Spinal cord (tissue), 10 donors: ENCODE results near the gene KRT33A. TPM values are rescaled to one million over a fixed set of nuclear protein-coding genes. Genes with fewer than 3 reads are reported as not detected.
A peak's percentile ranks its signal among the peaks of the same experiment; 100 is the strongest.

Experiments used
- DNase-seq, 6 donors: peaks; one replicate each; pipeline versions ENCODE4 v3.0.0 to v3.0.0-alpha.2; 2013 to 2015; ENCODE audit warnings: low spot score in 6 of 6, low read depth in 4 of 6
- H3K27ac ChIP-seq: one replicate; pipeline ENCODE4 v1.5.1; 2013; ENCODE audit warnings: low read depth, low read length, control low read depth
- H3K27me3 ChIP-seq: one replicate; pipeline ENCODE4 v1.6.1; 2013; ENCODE audit warnings: low read length; ENCODE audit not compliant: control insufficient read depth, insufficient read depth
- H3K36me3 ChIP-seq: one replicate; pipeline ENCODE4 v1.6.1; 2013; ENCODE audit warnings: low read length; ENCODE audit not compliant: control insufficient read depth, insufficient read depth
- H3K4me1 ChIP-seq: one replicate; pipeline ENCODE4 v1.6.1; 2013; ENCODE audit warnings: low read length; ENCODE audit not compliant: control insufficient read depth, insufficient read depth
- H3K4me3 ChIP-seq: one replicate; pipeline ENCODE4 v1.5.1; 2013; ENCODE audit warnings: low read depth, low read length, control low read depth
- H3K9me3 ChIP-seq: one replicate; pipeline ENCODE4 v1.6.1; 2013; ENCODE audit warnings: low read length; ENCODE audit not compliant: control insufficient read depth, insufficient read depth
- WGBS: methylation state at CpG from one replicate; pipeline ENCODE4 v1.1.5; 2013; ENCODE audit warnings: missing lambda C conversion rate; ENCODE audit not compliant: insufficient coverage; 5-methylcytosine and 5-hydroxymethylcytosine counted together
- polyA plus RNA-seq, 2 donors: library from polyadenylated mRNA; unstranded; fragments of 120-200 nt; gene quantifications; one replicate each; pipeline ENCODE4 v1.2.1, GENCODE V29; 2013; ENCODE audit not compliant: insufficient read length in 2 of 2
- total RNA-seq, 2 donors: library from RNA; depleted of rRNA in 1 of 2; stranded (reverse); fragments of 120-200 nt in 1 of 2; fragments of >200 nt in 1 of 2; gene quantifications; one replicate each; pipeline versions ENCODE4 v1.2.3 to v1.2.4, GENCODE V29; 2013 to 2014
- donor health status: healthy.

The KRT33A gene
- total and polyA plus RNA-seq, 4 donors, result not detected

DNA sequence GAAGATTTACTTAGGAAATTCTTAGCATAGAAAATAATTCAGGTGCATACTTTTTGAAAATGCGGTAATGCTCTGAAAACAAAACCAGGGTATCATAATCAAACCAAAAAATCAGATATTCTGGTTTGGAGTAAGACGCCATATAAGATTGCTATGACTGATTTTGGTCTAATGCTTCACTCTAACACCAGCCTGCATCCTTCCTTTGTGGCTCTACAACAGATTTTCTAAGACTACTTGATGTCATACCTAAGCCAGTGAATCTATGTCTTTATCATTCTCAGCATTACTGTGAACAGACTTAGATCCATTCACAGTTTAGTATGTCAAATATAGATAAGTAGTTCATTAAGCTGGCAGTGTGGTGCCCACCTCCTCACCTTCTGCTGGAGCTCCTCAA, 18.4 kb upstream of the KRT33A start:
- no peaks in the 10 kb centered on the region for H3K36me3 ChIP-seq
- H3K4me1 ChIP-seq, result no peaks in the 10 kb centered on the region
- H3K4me3 ChIP-seq, result no peak overlapping the region
- H3K27ac ChIP-seq, result no peak overlapping the region
- no CpG with 5 or more reads among the region's 2 CpGs for WGBS
- no peak for DNase-seq
- H3K27me3 ChIP-seq, result no peaks in the 10 kb centered on the region
- H3K9me3 ChIP-seq, result no peaks in the 10 kb centered on the region

DNA sequence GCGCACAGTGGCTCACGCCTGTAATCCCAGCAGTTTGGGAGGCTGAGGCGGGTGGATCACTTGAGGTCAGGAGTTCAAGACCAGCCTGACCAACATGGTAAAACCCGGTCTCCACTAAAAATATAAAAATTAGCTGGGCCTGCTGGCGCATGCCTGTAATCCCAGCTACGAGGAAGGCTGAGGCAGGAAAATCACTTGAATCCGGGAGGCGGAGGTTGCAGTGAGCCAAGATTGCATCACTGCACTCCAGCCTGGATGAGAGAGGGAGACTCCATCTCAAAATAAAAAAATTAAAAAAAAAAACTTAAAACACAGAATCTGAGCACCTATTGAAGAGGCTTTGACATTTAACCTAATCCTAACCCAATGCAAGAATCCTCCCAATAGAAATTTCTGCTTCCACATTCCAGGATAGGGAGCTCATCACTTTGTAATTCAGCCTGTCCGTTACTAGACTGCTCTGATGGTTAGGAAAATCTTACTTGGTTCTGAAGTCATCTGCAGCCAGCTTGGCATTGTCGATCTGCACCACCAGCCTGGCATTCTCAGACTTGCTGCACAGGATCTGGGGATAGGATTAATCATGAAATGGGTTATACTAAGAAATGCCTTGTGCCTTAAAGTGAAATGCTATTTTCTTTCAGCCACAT, 16.9 kb upstream of the KRT33A start:
- Histone ChIP-seq H3K4me3 (no peak overlapping the region), H3K4me1 (no peaks in the 10 kb centered on the region), H3K27me3 (no peaks in the 10 kb centered on the region), H3K36me3 (no peaks in the 10 kb centered on the region), H3K9me3 (no peaks in the 10 kb centered on the region), H3K27ac (no peak overlapping the region)
- peak in 1 of 6 donors; percentile 4 for DNase-seq
- 71% methylated on average over 4 of the region's 10 CpGs for WGBS

DNA sequence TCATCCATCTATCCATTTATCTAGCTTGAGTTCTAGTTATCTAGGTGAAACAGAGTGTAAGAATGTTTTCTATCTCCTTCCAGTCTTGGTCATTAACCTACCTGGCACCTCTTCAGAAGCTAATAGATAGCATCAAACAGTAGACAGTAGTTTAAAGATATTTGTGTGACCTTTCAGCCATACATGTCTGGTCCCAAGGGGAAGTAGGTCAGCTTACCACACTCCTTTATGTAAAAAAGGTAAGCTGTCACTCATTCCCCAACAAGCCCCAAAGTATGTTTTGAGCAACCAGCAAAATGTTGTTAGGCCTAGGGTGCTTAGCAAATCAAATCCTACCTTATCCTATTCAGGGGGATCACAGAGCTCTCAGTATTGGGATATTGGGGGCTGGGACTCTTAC, 15.4 kb upstream of the KRT33A start:
- no peak overlapping the region for H3K27ac ChIP-seq
- no peaks in the 10 kb centered on the region for H3K9me3 ChIP-seq
- H3K4me3 ChIP-seq, result no peak overlapping the region

DNA sequence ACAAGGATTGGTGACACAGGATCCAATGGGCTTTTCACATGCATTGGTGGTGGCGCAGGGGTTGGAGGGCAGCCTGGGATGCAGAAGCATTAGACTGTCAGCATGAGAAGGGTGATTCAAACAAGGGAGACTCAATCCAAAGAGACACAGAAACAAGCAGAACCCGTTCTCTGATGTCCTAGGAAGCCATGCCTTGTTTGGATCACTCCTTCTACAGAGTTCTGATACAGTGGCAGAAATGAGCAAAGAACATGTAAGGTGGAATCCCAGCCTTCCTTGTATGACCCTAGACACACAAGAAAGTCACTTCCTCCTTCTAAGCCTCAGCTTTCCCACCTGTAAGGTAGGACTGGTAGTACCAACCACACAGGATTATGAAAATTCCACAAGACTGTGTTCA, 13.3 kb upstream of the KRT33A start:
- no peak for DNase-seq
- no peak overlapping the region for H3K4me3 ChIP-seq
- no peak overlapping the region for H3K27ac ChIP-seq
- H3K4me1 ChIP-seq, result no peaks in the 10 kb centered on the region
- no peaks in the 10 kb centered on the region for H3K27me3 ChIP-seq
- no peaks in the 10 kb centered on the region for H3K36me3 ChIP-seq
- 94% methylated on average over 1 of the region's 2 CpGs for WGBS
- no peaks in the 10 kb centered on the region for H3K9me3 ChIP-seq

More for the DNA sequence above, 15.4 kb upstream of the KRT33A start:
- no peak for DNase-seq
- Histone ChIP-seq H3K4me1 (no peaks in the 10 kb centered on the region), H3K36me3 (no peaks in the 10 kb centered on the region), H3K27me3 (no peaks in the 10 kb centered on the region)

DNA sequence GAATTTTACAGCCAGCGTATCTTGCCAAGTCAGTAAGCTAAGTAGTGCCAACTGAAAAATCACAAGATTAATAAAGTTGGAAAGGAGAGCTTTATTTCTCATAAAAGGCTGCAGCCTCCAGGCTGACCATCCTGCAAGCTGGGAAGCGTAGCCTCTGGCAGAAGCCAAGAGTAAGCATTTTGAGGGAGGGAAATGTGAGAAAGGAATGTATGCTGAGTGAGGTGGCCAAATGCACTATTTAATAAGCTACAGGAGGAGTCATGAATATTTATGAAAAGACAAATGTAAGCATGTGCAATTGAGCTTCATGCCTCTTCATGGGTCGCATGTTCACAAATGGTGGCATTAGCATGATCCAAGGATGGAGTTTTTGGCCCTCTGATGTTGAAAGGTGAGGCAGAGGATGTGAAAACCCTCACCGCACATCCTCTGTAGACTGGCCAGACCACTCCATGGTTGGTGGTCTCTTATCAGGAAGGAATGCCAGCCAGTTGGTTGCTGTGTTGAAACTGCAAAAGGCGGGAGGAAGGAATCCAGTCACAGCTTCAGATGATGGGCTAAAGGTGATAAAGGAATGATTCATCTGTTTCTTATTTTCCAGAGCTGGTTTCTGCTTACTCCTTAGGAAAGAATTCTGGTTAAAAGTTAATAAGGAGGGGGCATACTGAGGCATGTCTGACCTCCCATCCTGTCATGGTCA, 9.8 kb upstream of the KRT33A start:
- no peak overlapping the region for H3K27ac ChIP-seq
- DNase-seq, result no peak
- 90% methylated on average over 5 of the region's 5 CpGs for whole genome bisulfite sequencing
- H3K9me3 ChIP-seq, result no peaks in the 10 kb centered on the region
- H3K4me1 ChIP-seq, result no peaks in the 10 kb centered on the region
- H3K4me3 ChIP-seq, result no peak overlapping the region
- H3K36me3 ChIP-seq, result no peaks in the 10 kb centered on the region
- no peaks in the 10 kb centered on the region for H3K27me3 ChIP-seq

DNA sequence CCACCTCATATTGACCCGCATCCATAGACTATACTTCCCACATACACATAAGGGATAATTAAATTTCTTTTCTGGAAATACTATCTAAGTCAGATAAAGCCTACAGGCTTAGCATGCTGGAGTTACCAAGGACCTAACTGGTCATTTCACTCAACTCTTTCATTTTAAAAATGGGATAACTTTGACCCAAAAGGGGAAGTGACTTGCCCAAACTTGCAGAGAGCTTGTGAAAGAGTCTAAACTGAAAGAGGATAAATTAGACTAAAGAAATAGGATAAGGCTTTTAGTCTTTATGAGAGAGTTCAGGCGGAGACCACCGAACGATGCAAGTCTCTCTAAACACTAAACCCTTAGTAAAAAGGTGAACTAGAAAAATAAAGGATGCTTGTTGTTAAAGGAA, 3.9 kb upstream of the KRT33A start:
- DNase-seq, result no peak
- Histone ChIP-seq H3K4me1 (no peaks in the 10 kb centered on the region), H3K27ac (no peak overlapping the region), H3K36me3 (no peaks in the 10 kb centered on the region), H3K4me3 (no peak overlapping the region), H3K27me3 (no peaks in the 10 kb centered on the region), H3K9me3 (no peaks in the 10 kb centered on the region)
- no CpG with 5 or more reads among the region's 4 CpGs for WGBS

DNA sequence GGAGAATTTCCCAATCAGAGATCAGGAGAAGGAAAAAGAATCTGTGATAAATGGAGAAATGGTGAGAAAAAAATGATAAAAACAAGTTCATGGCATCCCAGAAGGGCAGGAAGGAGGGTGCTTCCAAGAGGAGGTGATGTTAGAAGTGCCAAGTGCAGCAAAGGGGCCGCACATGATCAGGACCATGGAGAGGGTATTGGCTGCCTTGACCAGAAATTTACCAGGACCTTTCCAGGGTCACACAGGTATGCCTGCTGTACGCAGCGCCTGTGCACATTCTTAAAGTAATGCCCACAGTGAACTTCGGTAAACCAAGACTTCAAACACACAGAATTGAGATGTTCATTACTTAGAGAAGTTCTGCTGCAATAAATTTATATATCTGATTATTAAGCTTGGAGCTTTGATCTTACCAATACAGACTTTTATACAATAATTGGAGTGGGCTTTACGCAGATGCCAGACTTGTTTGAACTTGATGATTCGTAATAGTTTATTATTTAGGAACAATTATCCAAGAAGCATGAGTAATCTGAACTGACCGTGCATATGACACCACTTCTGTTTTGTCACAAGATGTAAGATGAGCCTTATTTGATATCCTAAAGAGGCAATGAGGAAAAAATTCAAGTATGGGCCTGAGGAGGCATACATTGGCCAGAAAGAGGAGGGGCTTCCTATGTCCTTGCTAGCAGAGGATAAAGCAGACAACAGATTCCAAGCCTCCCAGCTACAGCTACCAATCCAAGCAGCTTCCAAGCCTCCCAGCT, 2.2 kb upstream of the KRT33A start:
- no peaks in the 10 kb centered on the region for H3K27me3 ChIP-seq
- no peak overlapping the region for H3K27ac ChIP-seq
- 100% methylated on average over 1 of the region's 7 CpGs for WGBS
- no peaks in the 10 kb centered on the region for H3K36me3 ChIP-seq
- DNase-seq, result no peak
- no peaks in the 10 kb centered on the region for H3K9me3 ChIP-seq
- no peak overlapping the region for H3K4me3 ChIP-seq
- H3K4me1 ChIP-seq, result peaks cover 6% of the 10 kb centered on the region

DNA sequence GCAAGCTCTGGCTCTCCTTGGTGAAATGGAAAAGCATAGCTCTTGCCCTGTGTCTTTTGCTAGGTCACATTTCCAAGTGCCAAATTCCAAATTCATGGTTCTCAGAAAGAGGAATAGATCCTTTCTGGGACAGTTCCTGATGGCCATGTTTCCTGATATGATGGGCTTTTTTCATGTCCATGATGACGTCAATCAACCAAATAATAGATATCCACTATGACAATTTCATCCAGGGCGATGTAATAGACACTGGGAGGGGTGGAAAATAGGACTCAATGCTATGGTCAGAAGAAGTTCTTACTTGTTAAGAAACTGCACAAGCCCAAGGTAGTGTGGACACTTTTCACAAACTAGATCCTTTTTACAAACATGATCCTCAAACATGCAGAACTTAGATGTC, 549 bp upstream of the KRT33A start:
- no peaks in the 10 kb centered on the region for H3K27me3 ChIP-seq
- H3K4me1 ChIP-seq, result peaks cover 6% of the 10 kb centered on the region
- no CpG with 5 or more reads among the region's 2 CpGs for WGBS
- no peak overlapping the region for H3K27ac ChIP-seq
- no peaks in the 10 kb centered on the region for H3K9me3 ChIP-seq
- no peak for DNase-seq
- H3K36me3 ChIP-seq, result no peaks in the 10 kb centered on the region
- no peak overlapping the region for H3K4me3 ChIP-seq

DNA sequence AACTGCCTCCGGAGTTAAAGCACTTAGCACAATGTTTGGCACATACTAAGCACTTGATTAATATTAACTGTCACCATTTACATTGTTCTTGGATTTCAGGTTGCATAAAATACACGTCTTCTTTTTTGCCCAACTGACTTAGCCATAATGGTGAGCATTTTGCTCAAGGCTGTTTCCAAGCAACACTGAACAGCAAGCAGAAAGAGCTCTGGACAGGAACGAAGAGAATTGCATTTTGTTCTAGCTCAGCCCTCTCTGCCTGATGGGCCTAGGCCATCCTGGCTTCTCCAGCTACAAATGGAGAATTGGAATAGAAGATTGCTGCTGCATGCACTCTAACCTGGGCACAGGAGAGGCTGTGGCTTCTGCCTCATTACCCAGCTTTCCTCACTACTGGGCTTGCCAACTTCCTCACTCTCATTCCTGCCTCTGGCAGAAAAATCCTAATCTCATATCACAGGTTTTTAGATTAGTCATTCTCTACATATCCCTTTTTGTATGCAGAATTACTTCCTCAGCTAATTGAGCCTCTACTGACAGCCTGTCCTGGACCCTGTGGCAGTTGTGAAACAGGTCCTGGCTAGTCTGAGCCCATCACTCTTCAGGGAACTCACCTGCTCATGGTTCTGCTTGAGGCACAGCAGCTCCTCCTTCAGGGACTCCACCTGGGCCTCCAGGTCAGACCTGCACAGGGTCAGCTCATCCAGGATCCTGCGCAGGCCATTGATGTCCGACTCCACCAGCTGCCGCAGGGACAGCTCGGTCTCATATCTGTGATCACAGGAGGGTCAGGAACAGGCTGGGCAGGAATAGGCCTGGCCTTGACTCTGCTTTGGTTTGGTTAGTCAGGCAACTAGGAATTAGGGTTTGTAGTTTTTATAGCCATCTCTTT, 2.5 kb downstream of the KRT33A start:
- Histone ChIP-seq H3K9me3 (peaks cover 2% of the 10 kb centered on the region), H3K27me3 (no peaks in the 10 kb centered on the region), H3K4me1 (peaks cover 6% of the 10 kb centered on the region), H3K36me3 (no peaks in the 10 kb centered on the region), H3K27ac (no peak overlapping the region), H3K4me3 (no peak overlapping the region)
- WGBS, result 73% methylated on average over 7 of the region's 7 CpGs
- peak in 3 of 6 donors; percentile 7 to 63 (median 30) for DNase-seq
